Lower leg skin (tissue), 3 donors: Measurements from ENCODE around the gene CYGB.

Experiments used
- CTCF ChIP-seq, 3 donors: fragments of 450-650 bp; IDR thresholded peaks; one replicate each; pipeline ENCODE4 v1.5.1; 2016; ENCODE audit warnings: antibody characterized with exemption in 3 of 3, mild to moderate bottlenecking in 3 of 3, moderate library complexity in 2 of 3
- POLR2A ChIP-seq, 2 donors: fragments of 450-650 bp; IDR thresholded peaks; one replicate each; pipeline ENCODE4 v1.6.1; 2016 to 2017; ENCODE audit warnings: antibody characterized with exemption in 2 of 2, mild to moderate bottlenecking in 1 of 2, moderate library complexity in 1 of 2

- TF ChIP-seq POLR2A (IDR thresholded peaks at IDR 0.05) (no peak), CTCF (IDR thresholded peaks at IDR 0.05) (no peak)
Observed at GRCh38 chr17:76543482-76543825, 5.9 kb upstream of the CYGB start.
